ENCODE data around the gene AGAP2. TPM values are rescaled to one million over a fixed set of nuclear protein-coding genes. Genes with fewer than 3 reads are reported as not detected.

AGAP2 gene
- total RNA-seq, 1 experiment from 2014 or later, result 5.3 TPM

DNA sequence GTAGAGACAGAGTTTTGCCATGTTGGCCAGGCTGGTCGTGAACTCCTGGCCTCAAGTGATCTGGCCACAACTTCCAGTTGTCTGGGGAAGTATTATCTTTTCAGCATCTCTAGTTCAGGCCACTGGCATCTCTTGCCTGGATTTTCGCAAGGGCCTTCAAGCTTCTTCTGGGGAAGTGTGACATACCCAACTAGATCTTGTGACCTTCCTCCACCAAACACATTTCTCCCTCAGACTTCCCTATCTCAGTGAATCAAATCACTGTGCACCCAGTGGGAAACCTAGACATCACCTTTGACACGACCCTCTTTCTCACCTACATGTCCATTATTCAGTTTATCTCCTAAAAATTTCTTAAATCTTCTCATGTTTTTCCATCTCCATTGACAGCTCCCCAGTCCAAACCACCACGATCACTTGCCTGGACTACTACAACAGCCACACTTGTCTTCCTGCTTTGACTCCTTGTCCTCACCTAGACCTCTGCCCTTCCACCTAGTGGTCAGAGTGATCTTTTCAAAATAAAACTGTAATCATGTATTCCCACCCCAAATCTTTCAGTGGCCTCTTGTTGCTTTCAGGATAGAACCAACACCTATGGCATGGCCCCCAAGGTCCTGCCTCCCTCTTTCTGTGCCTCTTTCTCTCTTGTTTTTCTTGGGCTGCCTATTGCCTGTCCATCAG lies 37.2 kb upstream of the AGAP2 start:
- Histone ChIP-seq H3K79me2 (ENCODE audit: insufficient read depth, low read length) (no peaks in the 10 kb centered on the region), H3K14ac (ENCODE audit: insufficient read depth, low read length) (no peak overlapping the region), H4K8ac (replicated peaks; ENCODE audit: insufficient read length, low read depth, low read length) (no peak overlapping the region), H4K5ac (ENCODE audit: insufficient read length, low read depth, low read length) (no peak overlapping the region), H3K23me2 (ENCODE audit: insufficient read length, low read depth, low read length, poor library complexity, severe bottlenecking) (peaks cover 8% of the 10 kb centered on the region), H3K79me1 (ENCODE audit: insufficient read depth, low read depth, low read length, poor library complexity, severe bottlenecking) (no peaks in the 10 kb centered on the region), H3K56ac (ENCODE audit: insufficient read length, low read depth, low read length) (no peak overlapping the region), H3K18ac (ENCODE audit: insufficient read length, low read depth, low read length) (no peak overlapping the region), H3K23ac (ENCODE audit: insufficient read length, low read depth, low read length) (no peak overlapping the region), H2BK5ac (ENCODE audit: insufficient read length, low read length) (no peak overlapping the region), H3K9ac (ENCODE audit: extremely low read depth, insufficient read length, low read length) (no peak overlapping the region), H3K4me2 (ENCODE audit: insufficient read depth, insufficient read length, low read length) (no peak overlapping the region), H2BK20ac (ENCODE audit: low read depth, low read length, poor library complexity, severe bottlenecking) (no peak overlapping the region), H2BK120ac (ENCODE audit: low read depth, low read length, poor library complexity, severe bottlenecking) (no peak overlapping the region), H3K27ac (ENCODE audit: insufficient read length, low read depth, low read length) (no peak overlapping the region), H2AK5ac (ENCODE audit: insufficient read length, low read length) (no peak overlapping the region), H3K27me3 (ENCODE audit: insufficient read depth, low read length) (no peaks in the 10 kb centered on the region), H3T11ph (ENCODE audit: low read length) (no peak overlapping the region), H3K9me3 (ENCODE audit: control insufficient read depth, low read depth, low read length) (no peaks in the 10 kb centered on the region), H2BK15ac (ENCODE audit: low read depth, low read length) (no peak overlapping the region), H4K91ac (ENCODE audit: insufficient read length, low read depth, low read length) (no peak overlapping the region), H2BK12ac (ENCODE audit: insufficient read length, low read depth, low read length) (no peak overlapping the region), H2AFZ (ENCODE audit: low read length) (no peak overlapping the region), H3K4me1 (ENCODE audit: insufficient read depth, low read length) (no peaks in the 10 kb centered on the region), H4K20me1 (ENCODE audit: control insufficient read depth, insufficient read depth, insufficient read length) (no peaks in the 10 kb centered on the region), H3K4ac (ENCODE audit: low read depth, low read length) (no peak overlapping the region)
- peak; percentile 46; the same call in 2 of the 3 replicates for TF ChIP-seq CTCF (conservative IDR thresholded peaks at IDR 0.05)
- H3K36me3 Mint-ChIP-seq (ENCODE audit: insufficient read depth in 1 of 3, low read depth in 3 of 3), result peaks cover 4 to 13% (median 5%) of the 10 kb centered on the region in 3 experiments; a peak in 6 of 7 replicates
- no peak for DNase-seq
- peak overlapping the region in 1 of 2 experiments; percentile 7; a peak in 2 of 5 replicates for H3K4me3 Mint-ChIP-seq
- WGBS (ENCODE audit: extremely low coverage, insufficient read length, low lambda C conversion rate), result no CpG with 5 or more reads among the region's 4 CpGs
- H3K27ac Mint-ChIP-seq, result no peak overlapping the region; a peak in 1 of 7 replicates
- peaks cover 7% of the 10 kb centered on the region; the same call in 1 of the 2 replicates for H3K27me3 Mint-ChIP-seq (ENCODE audit: low read depth)
- H3K9me3 Mint-ChIP-seq, result no peaks in the 10 kb centered on the region
- H3K4me1 Mint-ChIP-seq, result peaks cover 7 to 12% of the 10 kb centered on the region in 2 experiments; a peak in 3 of 4 replicates

Data from H9 (cell line).